ENCODE data around the gene CELSR2. TPM values are rescaled to one million over a fixed set of nuclear protein-coding genes. Genes with fewer than 3 reads are reported as not detected.

CELSR2 gene
- polyA plus RNA-seq, 1 donor (not counting 4 experiments of a cell fraction or from before 2014, with no cell fraction given), result 7.3 TPM

- no peak overlapping the region for H3K27ac ChIP-seq (ENCODE audit: control insufficient read depth, insufficient read depth, low read length)
- H3K9ac ChIP-seq (ENCODE audit: control insufficient read depth, extremely low read depth, insufficient read depth, low read length), result no peak overlapping the region
- dilution Hi-C loops (cut with MboI; ENCODE audit: extremely low pct_ligation_motif_present, low sequenced_read_pairs), result no loop called here
- no peak overlapping the region for H3K4me2 ChIP-seq (ENCODE audit: control insufficient read depth, extremely low read depth, insufficient read depth, low read depth, low read length)
- H3K9me3 ChIP-seq (ENCODE audit: control insufficient read depth, low read depth, low read length), result no peaks in the 10 kb centered on the region
- H4K20me1 ChIP-seq (ENCODE audit: control insufficient read depth, extremely low read depth, insufficient read depth, low read length), result no peaks in the 10 kb centered on the region
- H2AFZ ChIP-seq (ENCODE audit: control insufficient read depth, low read length), result no peak overlapping the region
- no peak for DNase-seq (ENCODE audit: low read depth, low spot score)
- FAIRE-seq, result no peak
- H3K9me1 ChIP-seq (ENCODE audit: control insufficient read depth, extremely low read depth, insufficient read depth, low read length), result no peaks in the 10 kb centered on the region
- peaks cover 0 to 4% of the 10 kb centered on the region in 2 experiments for H3K36me3 ChIP-seq (ENCODE audit: control insufficient read depth in 2 of 2, extremely low read depth in 1 of 2, insufficient read depth in 2 of 2, low read length in 2 of 2)
- peaks cover 39% of the 10 kb centered on the region for H3K4me1 ChIP-seq (ENCODE audit: control insufficient read depth, extremely low read depth, insufficient read depth, low read length)
- H3K27me3 ChIP-seq (ENCODE audit: control insufficient read depth, extremely low read depth, insufficient read depth, low read length), result no peaks in the 10 kb centered on the region
- H3K4me3 ChIP-seq (ENCODE audit: control insufficient read depth in 2 of 3, extremely low read depth in 1 of 3, insufficient read depth in 2 of 3, low read depth in 1 of 3, low read length in 3 of 3), result no peak overlapping the region
- H3K79me2 ChIP-seq (ENCODE audit: control insufficient read depth, insufficient read depth, low read length), result peaks cover 5% of the 10 kb centered on the region
- TF ChIP-seq EZH2 (IDR thresholded peaks at IDR 0.05; ENCODE audit: low read length), result no peak
- TF ChIP-seq CTCF (optimal IDR thresholded peaks at IDR 0.05 in 1 of 3, IDR thresholded peaks at IDR 0.05 in 1 of 3, conservative IDR thresholded peaks at IDR 0.05 in 1 of 3; ENCODE audit: extremely low read depth in 1 of 3, insufficient read depth in 2 of 3, low read length in 3 of 3), result no peak
Observed at GRCh38 chr1:109272021-109272799, 22.9 kb downstream of the CELSR2 start.

- H3K27ac ChIP-seq (ENCODE audit: control insufficient read depth, insufficient read depth, low read length), result no peak overlapping the region
- peaks cover 10% of the 10 kb centered on the region for H3K79me2 ChIP-seq (ENCODE audit: control insufficient read depth, insufficient read depth, low read length)
- H2AFZ ChIP-seq (ENCODE audit: control insufficient read depth, low read length), result no peak overlapping the region
- peak overlapping the region; percentile 59 for H3K4me2 ChIP-seq (ENCODE audit: control insufficient read depth, extremely low read depth, insufficient read depth, low read depth, low read length)
- H3K36me3 ChIP-seq (ENCODE audit: control insufficient read depth in 2 of 2, extremely low read depth in 1 of 2, insufficient read depth in 2 of 2, low read length in 2 of 2), result peaks cover 4 to 5% of the 10 kb centered on the region in 2 experiments
- peaks cover 37% of the 10 kb centered on the region for H3K4me1 ChIP-seq (ENCODE audit: control insufficient read depth, extremely low read depth, insufficient read depth, low read length)
- dilution Hi-C loops (cut with MboI; ENCODE audit: extremely low pct_ligation_motif_present, low sequenced_read_pairs), result no loop called here
- H4K20me1 ChIP-seq (ENCODE audit: control insufficient read depth, extremely low read depth, insufficient read depth, low read length), result no peaks in the 10 kb centered on the region
- DNase-seq (ENCODE audit: low read depth, low spot score) (no peak), FAIRE-seq (no peak)
- no peaks in the 10 kb centered on the region for H3K9me3 ChIP-seq (ENCODE audit: control insufficient read depth, low read depth, low read length)
- no peaks in the 10 kb centered on the region for H3K27me3 ChIP-seq (ENCODE audit: control insufficient read depth, extremely low read depth, insufficient read depth, low read length)
- H3K4me3 ChIP-seq (ENCODE audit: control insufficient read depth in 2 of 3, extremely low read depth in 1 of 3, insufficient read depth in 2 of 3, low read depth in 1 of 3, low read length in 3 of 3), result peak overlapping the region in 1 of 3 experiments; percentile 57
- peak overlapping the region; percentile 22 for H3K9ac ChIP-seq (ENCODE audit: control insufficient read depth, extremely low read depth, insufficient read depth, low read length)
- H3K9me1 ChIP-seq (ENCODE audit: control insufficient read depth, extremely low read depth, insufficient read depth, low read length), result no peaks in the 10 kb centered on the region
- TF ChIP-seq CTCF (optimal IDR thresholded peaks at IDR 0.05 in 1 of 3, IDR thresholded peaks at IDR 0.05 in 1 of 3, conservative IDR thresholded peaks at IDR 0.05 in 1 of 3; ENCODE audit: extremely low read depth in 1 of 3, insufficient read depth in 2 of 3, low read length in 3 of 3), result no peak
- no peak for TF ChIP-seq EZH2 (IDR thresholded peaks at IDR 0.05; ENCODE audit: low read length)
Observed at GRCh38 chr1:109272831-109273547, 23.6 kb downstream of the CELSR2 start.

Measured in keratinocyte (primary cell).